Activated T-helper 2 cell treated with anti-CD3 and anti-CD28 coated beads, Interferon-gamma antibody, Interleukin-2, Interleukin-4, amounts not matched to agents 10 μg/mL and 5 μg/mL and 100 μg/mL, durations not matched to agents 14 hours and 24 hours and 36 hours (primary cell): Measurements from ENCODE around the gene NT5C2. TPM values are rescaled to one million over a fixed set of nuclear protein-coding genes. Genes with fewer than 3 reads are reported as not detected.

Source experiments
- DNase-seq: peaks from one replicate; pipeline ENCODE4 v3.0.0; 2021; ENCODE audit warnings: low spot score
- H3K27ac Mint-ChIP-seq: one replicate; pipeline ENCODE4 v1.8.0; 2021; ENCODE audit warnings: mixed read lengths
- H3K27me3 Mint-ChIP-seq: one replicate; pipeline ENCODE4 v1.8.0; 2021; ENCODE audit warnings: low read depth, mixed read lengths
- H3K36me3 Mint-ChIP-seq: one replicate; pipeline ENCODE4 v1.8.0; 2021; ENCODE audit warnings: low read depth, mixed read lengths
- H3K4me1 Mint-ChIP-seq: one replicate; pipeline ENCODE4 v1.8.0; 2021; ENCODE audit warnings: low read depth, mixed read lengths
- H3K4me3 Mint-ChIP-seq: one replicate; pipeline ENCODE4 v1.8.0; 2021; ENCODE audit warnings: low read depth, mild to moderate bottlenecking, moderate library complexity, mixed read lengths
- H3K9me3 Mint-ChIP-seq: one replicate; pipeline ENCODE4 v1.8.0; 2021; ENCODE audit warnings: mixed read lengths
- intact Hi-C: fragments of 100-400 bp; cut with micrococcal nuclease; formaldehyde crosslinking; loops from one replicate; pipeline ENCODE4 v1.15.1; 2023
- total RNA-seq: library from RNA; stranded (reverse); gene quantifications from 2 replicates; pipeline ENCODE4 v1.2.3, GENCODE V29; 2022

Gene NT5C2
- total RNA-seq, 1 donor from 2014 or later = 58.1 TPM

DNA sequence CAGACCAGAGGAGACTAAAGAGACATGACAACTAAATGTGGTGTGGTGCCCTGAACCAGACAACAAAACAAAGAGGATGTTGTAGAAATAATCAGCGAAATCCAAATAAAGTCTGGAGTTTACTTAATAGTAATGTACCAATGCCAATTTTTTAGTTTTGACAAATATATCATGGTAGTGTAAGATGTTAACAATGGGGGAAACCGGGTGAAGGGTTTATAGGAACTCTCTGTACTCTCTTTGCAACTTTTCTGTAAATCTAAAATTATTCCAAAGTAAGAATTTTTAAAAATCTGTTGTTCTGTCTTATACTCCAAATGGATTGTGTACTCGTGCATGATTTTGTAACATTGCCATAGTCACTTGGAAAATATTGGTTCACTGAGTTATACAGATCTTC lies 145.7 kb downstream of the NT5C2 start:
- no peak overlapping the region for H3K4me3 Mint-ChIP-seq

DNA sequence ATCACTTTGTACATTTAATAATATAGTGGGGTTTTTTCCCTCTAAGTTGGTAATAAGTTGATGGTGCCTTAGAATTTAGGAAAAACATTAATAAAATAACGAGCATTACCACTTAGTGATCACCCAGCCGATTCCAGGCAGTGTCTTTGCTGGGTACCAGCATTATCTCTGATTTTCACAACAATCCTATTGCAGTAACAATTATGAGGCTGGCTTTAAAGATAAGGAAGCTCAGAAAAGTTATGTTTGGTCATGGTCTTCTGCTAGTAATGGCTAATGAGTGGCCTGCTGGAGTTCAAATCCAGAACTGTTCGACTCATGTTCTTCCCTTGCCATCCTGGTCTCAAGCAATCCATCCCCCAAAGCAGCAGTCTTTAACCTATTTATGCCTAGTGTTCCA lies 147.1 kb downstream of the NT5C2 start:
- Mint-ChIP-seq H3K36me3 (no peaks in the 10 kb centered on the region), H3K9me3 (no peaks in the 10 kb centered on the region), H3K27me3 (peaks cover 2% of the 10 kb centered on the region), H3K4me3 (no peak overlapping the region), H3K4me1 (peaks cover 7% of the 10 kb centered on the region), H3K27ac (no peak overlapping the region)
- intact Hi-C loops = no loop called here
- no peak for DNase-seq

More for the DNA sequence above, 145.7 kb downstream of the NT5C2 start:
- intact Hi-C loops = no loop called here
- peaks cover 2% of the 10 kb centered on the region for H3K27me3 Mint-ChIP-seq
- no peaks in the 10 kb centered on the region for H3K36me3 Mint-ChIP-seq
- peaks cover 1% of the 10 kb centered on the region for H3K4me1 Mint-ChIP-seq
- H3K9me3 Mint-ChIP-seq = no peaks in the 10 kb centered on the region
- no peak overlapping the region for H3K27ac Mint-ChIP-seq
- no peak for DNase-seq

- H3K27me3 Mint-ChIP-seq = peaks cover 2% of the 10 kb centered on the region
- DNase-seq = no peak
- peaks cover 7% of the 10 kb centered on the region for H3K4me1 Mint-ChIP-seq
- H3K9me3 Mint-ChIP-seq = no peaks in the 10 kb centered on the region
- H3K27ac Mint-ChIP-seq = no peak overlapping the region
- H3K4me3 Mint-ChIP-seq = no peak overlapping the region
- H3K36me3 Mint-ChIP-seq = no peaks in the 10 kb centered on the region
- intact Hi-C loops = no loop called here
Observed at GRCh38 chr10:103044942-103045489, 148.1 kb downstream of the NT5C2 start.

GRCh38 chr10:103042908-103043307 lies 150.2 kb downstream of the NT5C2 start:
- Mint-ChIP-seq H3K9me3 (no peaks in the 10 kb centered on the region), H3K4me1 (peaks cover 7% of the 10 kb centered on the region), H3K4me3 (no peak overlapping the region), H3K27ac (no peak overlapping the region), H3K36me3 (no peaks in the 10 kb centered on the region), H3K27me3 (peaks cover 2% of the 10 kb centered on the region)
- intact Hi-C loops = no loop called here
- DNase-seq = no peak

DNA sequence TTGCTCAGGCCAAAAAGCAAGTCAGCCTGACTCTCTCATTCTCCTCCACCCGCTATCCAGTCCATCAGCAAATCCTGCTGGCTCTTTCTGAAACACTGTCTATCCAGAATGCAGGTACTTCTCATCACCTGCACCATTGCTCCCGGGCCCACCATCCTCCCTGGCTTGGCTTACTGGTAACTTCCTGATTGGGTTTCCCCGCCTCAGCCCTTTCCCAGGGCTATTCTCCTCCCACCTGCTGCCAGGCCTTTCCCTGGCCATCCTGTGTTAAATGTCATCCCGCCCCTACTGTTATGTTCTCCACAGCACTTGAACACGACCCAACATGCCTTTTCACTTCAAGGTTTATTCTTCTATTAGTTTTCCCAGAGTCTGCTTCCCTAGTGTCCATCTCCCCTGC lies 150.9 kb downstream of the NT5C2 start:
- Mint-ChIP-seq H3K36me3 (no peaks in the 10 kb centered on the region), H3K27me3 (peaks cover 2% of the 10 kb centered on the region), H3K9me3 (no peaks in the 10 kb centered on the region), H3K4me1 (peaks cover 7% of the 10 kb centered on the region), H3K4me3 (no peak overlapping the region), H3K27ac (no peak overlapping the region)
- intact Hi-C loops = no loop called here
- no peak for DNase-seq

DNA sequence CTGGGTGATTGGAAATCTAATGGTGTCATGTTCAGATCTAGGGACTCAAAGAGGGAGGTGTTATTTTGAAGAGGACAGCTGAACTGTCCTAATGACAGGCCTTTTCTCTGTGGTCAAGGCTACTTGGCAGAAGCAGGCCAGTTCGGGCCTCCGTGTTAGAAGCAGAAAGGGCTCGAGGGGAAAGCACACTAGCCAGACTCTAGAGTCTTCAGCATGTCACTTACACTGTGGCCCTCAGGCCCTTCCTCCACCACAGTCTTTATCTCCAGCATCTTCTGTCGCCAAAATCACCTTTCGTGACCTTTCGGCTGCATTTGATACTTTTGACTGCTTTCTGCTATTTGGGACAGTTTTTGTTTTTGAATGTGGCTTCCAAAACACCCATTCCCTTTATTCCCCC lies 151.7 kb downstream of the NT5C2 start:
- Mint-ChIP-seq H3K4me1 (peaks cover 7% of the 10 kb centered on the region), H3K9me3 (no peaks in the 10 kb centered on the region), H3K27me3 (peaks cover 2% of the 10 kb centered on the region), H3K4me3 (no peak overlapping the region), H3K36me3 (no peaks in the 10 kb centered on the region), H3K27ac (no peak overlapping the region)
- intact Hi-C loops = no loop called here
- no peak for DNase-seq

GRCh38 chr10:103040418-103040817 lies 152.7 kb downstream of the NT5C2 start:
- intact Hi-C loops = no loop called here
- H3K4me1 Mint-ChIP-seq = peaks cover 7% of the 10 kb centered on the region
- H3K4me3 Mint-ChIP-seq = no peak overlapping the region

DNA sequence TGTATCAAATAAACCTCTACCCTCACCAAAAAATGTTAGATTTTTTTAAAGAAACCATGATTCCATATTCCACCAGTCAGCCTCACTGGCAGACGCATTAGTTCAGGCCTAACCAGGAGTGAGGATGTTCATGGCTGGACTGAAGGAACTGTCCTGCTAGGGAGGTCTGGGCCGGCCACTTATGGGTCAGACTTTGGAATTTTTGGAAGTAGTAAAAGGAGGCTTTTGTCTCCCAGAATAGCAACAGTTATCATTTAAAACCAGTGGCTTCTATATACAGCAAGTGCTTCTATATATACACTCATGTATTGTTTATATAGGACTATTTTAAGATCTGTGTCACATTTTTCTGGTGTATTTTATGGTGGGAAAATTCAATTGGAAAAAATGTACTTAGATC lies 154.5 kb downstream of the NT5C2 start:
- Mint-ChIP-seq H3K27ac (no peak overlapping the region), H3K4me3 (no peak overlapping the region), H3K9me3 (no peaks in the 10 kb centered on the region), H3K36me3 (no peaks in the 10 kb centered on the region), H3K4me1 (peaks cover 7% of the 10 kb centered on the region), H3K27me3 (peaks cover under 1% of the 10 kb centered on the region)
- intact Hi-C loops = loop anchor here (2.0 kb wide), 1 partner anchor 30 kb away; no protein-coding TSS in a partner anchor
- DNase-seq = no peak

More at GRCh38 chr10:103040418-103040817, 152.7 kb downstream of the NT5C2 start:
- DNase-seq = no peak
- H3K27me3 Mint-ChIP-seq = peaks cover 2% of the 10 kb centered on the region
- H3K9me3 Mint-ChIP-seq = no peaks in the 10 kb centered on the region
- no peak overlapping the region for H3K27ac Mint-ChIP-seq
- no peaks in the 10 kb centered on the region for H3K36me3 Mint-ChIP-seq

Other genes with a start within 250 kb of the NT5C2 start
- gene RPEL1, start 52.6 kb upstream of the NT5C2 start, total RNA-seq = not detected in 2 replicates
- gene INA, start 83.9 kb upstream of the NT5C2 start, total RNA-seq = 0.78 and 0.87 TPM in 2 replicates
- gene PCGF6, start 157.9 kb upstream of the NT5C2 start, total RNA-seq = 16.8 and 17.7 TPM in 2 replicates
- gene TAF5, start 174.7 kb upstream of the NT5C2 start, total RNA-seq = 9.5 and 10.7 TPM in 2 replicates
- gene ATP5MK, start 203.2 kb upstream of the NT5C2 start, total RNA-seq = 476 and 483 TPM in 2 replicates
- 79.4 and 81.6 TPM in 2 replicates for gene PDCD11, start 203.4 kb upstream of the NT5C2 start, total RNA-seq